ENCODE measurements around the gene SERTM2.

DNA sequence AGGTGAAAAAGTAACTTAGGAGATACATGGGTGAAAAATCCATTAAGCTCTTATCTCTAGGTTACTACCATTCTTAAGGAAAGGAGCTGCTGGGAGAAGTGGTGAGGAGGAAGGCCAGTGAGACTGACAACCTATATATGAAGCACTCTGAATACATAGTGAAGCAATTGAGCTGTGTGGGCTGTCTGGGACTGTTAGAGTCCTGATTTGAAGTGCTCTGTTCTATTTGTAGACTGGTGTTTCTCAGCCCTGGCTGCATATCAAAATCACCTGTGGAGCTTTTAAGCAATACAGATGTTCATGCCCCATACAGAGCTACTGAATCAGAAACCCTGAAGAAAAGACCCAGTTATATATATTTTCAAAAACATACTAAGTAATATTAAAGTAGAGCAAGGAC, 3.9 kb downstream of the SERTM2 start:
- TF ChIP-seq, protein P1, sequence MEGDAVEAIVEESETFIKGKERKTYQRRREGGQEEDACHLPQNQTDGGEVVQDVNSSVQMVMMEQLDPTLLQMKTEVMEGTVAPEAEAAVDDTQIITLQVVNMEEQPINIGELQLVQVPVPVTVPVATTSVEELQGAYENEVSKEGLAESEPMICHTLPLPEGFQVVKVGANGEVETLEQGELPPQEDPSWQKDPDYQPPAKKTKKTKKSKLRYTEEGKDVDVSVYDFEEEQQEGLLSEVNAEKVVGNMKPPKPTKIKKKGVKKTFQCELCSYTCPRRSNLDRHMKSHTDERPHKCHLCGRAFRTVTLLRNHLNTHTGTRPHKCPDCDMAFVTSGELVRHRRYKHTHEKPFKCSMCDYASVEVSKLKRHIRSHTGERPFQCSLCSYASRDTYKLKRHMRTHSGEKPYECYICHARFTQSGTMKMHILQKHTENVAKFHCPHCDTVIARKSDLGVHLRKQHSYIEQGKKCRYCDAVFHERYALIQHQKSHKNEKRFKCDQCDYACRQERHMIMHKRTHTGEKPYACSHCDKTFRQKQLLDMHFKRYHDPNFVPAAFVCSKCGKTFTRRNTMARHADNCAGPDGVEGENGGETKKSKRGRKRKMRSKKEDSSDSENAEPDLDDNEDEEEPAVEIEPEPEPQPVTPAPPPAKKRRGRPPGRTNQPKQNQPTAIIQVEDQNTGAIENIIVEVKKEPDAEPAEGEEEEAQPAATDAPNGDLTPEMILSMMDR (IDR thresholded peaks at IDR 0.05), result no peak
- TF ChIP-seq POLR2A (IDR thresholded peaks at IDR 0.05), result no peak

All from Peyer's patch (tissue), 4 donors.